RWPE2 (cell line): ENCODE measurements around the gene PADI6.

Experiments
- ATAC-seq: fragments of 200-7000 bp; cut with Tn5 transposase; 3 replicates; pipeline ENCODE4 v1.9.1; 2021; ENCODE audit warnings: low read depth
- DNase-seq: peaks from one replicate; pipeline ENCODE4 v3.0.0-alpha.2; 2020; ENCODE audit warnings: low spot score
- H3K27ac ChIP-seq: fragments of 450-650 bp; 2 replicates; pipeline ENCODE4 v1.5.1; 2017; ENCODE audit warnings: mild to moderate bottlenecking; ENCODE audit not compliant: poor library complexity, severe bottlenecking
- H3K27me3 ChIP-seq: fragments of 250-450 bp; sonication (Bioruptor Pico); 2 replicates; pipeline ENCODE4 v1.5.1; 2021; ENCODE audit warnings: mild to moderate bottlenecking, moderate library complexity; ENCODE audit not compliant: insufficient read depth, poor library complexity, severe bottlenecking
- H3K36me3 ChIP-seq: fragments of 250-450 bp; sonication (Bioruptor Pico); 2 replicates; pipeline ENCODE4 v1.5.1; 2020; ENCODE audit warnings: low read depth, mild to moderate bottlenecking, moderate library complexity
- H3K4me1 ChIP-seq: fragments of 250-450 bp; sonication (Bioruptor Pico); 2 replicates; pipeline ENCODE4 v1.5.1; 2021; ENCODE audit warnings: mild to moderate bottlenecking, moderate library complexity; ENCODE audit not compliant: insufficient read depth, poor library complexity, severe bottlenecking
- H3K4me3 ChIP-seq: fragments of 250-450 bp; sonication (Bioruptor Pico); 2 replicates; pipeline ENCODE4 v1.5.1; 2021; ENCODE audit warnings: mild to moderate bottlenecking, moderate library complexity; ENCODE audit not compliant: severe bottlenecking
- H3K9me3 ChIP-seq: fragments of 250-450 bp; sonication (Bioruptor Pico); 2 replicates; pipeline ENCODE4 v1.5.1; 2021; ENCODE audit warnings: mild to moderate bottlenecking, moderate library complexity; ENCODE audit not compliant: severe bottlenecking
- CTCF ChIP-seq: fragments of 450-650 bp; IDR thresholded peaks from one replicate; pipeline ENCODE4 v1.5.1; 2017; ENCODE audit warnings: mild to moderate bottlenecking, moderate library complexity; ENCODE audit not compliant: poor library complexity, severe bottlenecking

The PADI6 gene

GRCh38 chr1:17414022-17414421, 42.0 kb downstream of the PADI6 start:
- H3K4me3 ChIP-seq = no peak overlapping the region
- TF ChIP-seq CTCF = no peak
- H3K9me3 ChIP-seq = no peaks in the 10 kb centered on the region
- no peak overlapping the region for H3K27ac ChIP-seq
- ATAC-seq = no peak
- H3K36me3 ChIP-seq = peaks cover 100% of the 10 kb centered on the region
- no peak for DNase-seq
- no peaks in the 10 kb centered on the region for H3K27me3 ChIP-seq
- no peaks in the 10 kb centered on the region for H3K4me1 ChIP-seq

GRCh38 chr1:17416389-17416788, 44.4 kb downstream of the PADI6 start:
- no peaks in the 10 kb centered on the region for H3K27me3 ChIP-seq
- H3K27ac ChIP-seq = no peak overlapping the region
- no peak for TF ChIP-seq CTCF

GRCh38 chr1:17419626-17420328, 47.8 kb downstream of the PADI6 start:
- no peaks in the 10 kb centered on the region for H3K9me3 ChIP-seq
- ATAC-seq = peak; percentile 79
- DNase-seq = no peak
- no peaks in the 10 kb centered on the region for H3K27me3 ChIP-seq
- no peak overlapping the region for H3K27ac ChIP-seq
- no peak overlapping the region for H3K4me3 ChIP-seq
- TF ChIP-seq CTCF = peak; percentile 99
- peaks cover 99% of the 10 kb centered on the region for H3K36me3 ChIP-seq
- no peaks in the 10 kb centered on the region for H3K4me1 ChIP-seq

More at GRCh38 chr1:17416389-17416788, 44.4 kb downstream of the PADI6 start:
- Histone ChIP-seq H3K4me3 (no peak overlapping the region), H3K4me1 (no peaks in the 10 kb centered on the region), H3K36me3 (peaks cover 99% of the 10 kb centered on the region), H3K9me3 (no peaks in the 10 kb centered on the region)
- no peak for ATAC-seq
- DNase-seq = no peak

- Histone ChIP-seq H3K4me1 (no peaks in the 10 kb centered on the region), H3K9me3 (no peaks in the 10 kb centered on the region), H3K27ac (no peak overlapping the region), H3K36me3 (peaks cover 99% of the 10 kb centered on the region), H3K4me3 (no peak overlapping the region), H3K27me3 (no peaks in the 10 kb centered on the region)
- ATAC-seq (no peak), DNase-seq (no peak)
- TF ChIP-seq CTCF = no peak
Observed at GRCh38 chr1:17420391-17420918, 48.5 kb downstream of the PADI6 start.

GRCh38 chr1:17422461-17422860, 50.5 kb downstream of the PADI6 start:
- H3K4me3 ChIP-seq = no peak overlapping the region
- H3K36me3 ChIP-seq = peaks cover 99% of the 10 kb centered on the region
- no peak for ATAC-seq
- H3K9me3 ChIP-seq = no peaks in the 10 kb centered on the region
- no peak for DNase-seq
- H3K27me3 ChIP-seq = no peaks in the 10 kb centered on the region
- no peaks in the 10 kb centered on the region for H3K4me1 ChIP-seq
- no peak for TF ChIP-seq CTCF
- H3K27ac ChIP-seq = no peak overlapping the region
